HG02610 (cell line): ENCODE measurements around the gene CACNA1B.
"Not testable (repeated sequence)": the region's sequence is repeated elsewhere in the genome, so short reads cannot be mapped to it uniquely, and the experiment has no call there.

Experiments
- ATAC-seq: cut with Tn5 transposase; IDR thresholded peaks from one replicate; pipeline ENCODE4 v1.9.1; 2021; ENCODE audit warnings: mild to moderate bottlenecking, moderate library complexity; ENCODE audit not compliant: unreplicated experiment

Gene CACNA1B

GRCh38 chr9:138010861-138011260 is 133.3 kb downstream of the CACNA1B start:
- ATAC-seq: no peak

- ATAC-seq: no peak
Measured at GRCh38 chr9:138011951-138012500, 134.4 kb downstream of the CACNA1B start.

GRCh38 chr9:138013273-138013672 is 135.7 kb downstream of the CACNA1B start:
- ATAC-seq: no peak

GRCh38 chr9:138013836-138014562 is 136.4 kb downstream of the CACNA1B start:
- no peak for ATAC-seq

- no peak for ATAC-seq
Measured at GRCh38 chr9:138014563-138014945, 137.0 kb downstream of the CACNA1B start.

GRCh38 chr9:138015021-138015829 is 137.6 kb downstream of the CACNA1B start:
- no peak for ATAC-seq

- ATAC-seq: no peak
Measured at GRCh38 chr9:138016406-138017187, 139.0 kb downstream of the CACNA1B start.

GRCh38 chr9:138017200-138017599 is 139.6 kb downstream of the CACNA1B start:
- ATAC-seq: no peak

- ATAC-seq: not testable (repeated sequence)
Measured at GRCh38 chr9:138019514-138019913, 141.9 kb downstream of the CACNA1B start.

- no peak for ATAC-seq
Measured at GRCh38 chr9:138020120-138020794, 142.7 kb downstream of the CACNA1B start.

GRCh38 chr9:138020795-138021182 is 143.2 kb downstream of the CACNA1B start:
- no peak for ATAC-seq

- no peak for ATAC-seq
Measured at GRCh38 chr9:138021251-138022056, 143.9 kb downstream of the CACNA1B start.

- no peak for ATAC-seq
Measured at GRCh38 chr9:138022121-138022741, 144.6 kb downstream of the CACNA1B start.

GRCh38 chr9:138022756-138023393 is 145.3 kb downstream of the CACNA1B start:
- no peak for ATAC-seq

GRCh38 chr9:138023394-138024124 is 146.0 kb downstream of the CACNA1B start:
- no peak for ATAC-seq

- ATAC-seq: no peak
Measured at GRCh38 chr9:138024131-138024530, 146.5 kb downstream of the CACNA1B start.

GRCh38 chr9:138024831-138025291 is 147.3 kb downstream of the CACNA1B start:
- ATAC-seq: no peak

GRCh38 chr9:138025417-138025816 is 147.8 kb downstream of the CACNA1B start:
- no peak for ATAC-seq
